Suppressor macrophage treated with lipopolysaccharide for 1 hour (primary cell): ENCODE measurements around the gene SLC35B1.
"Not testable (repeated sequence)": the region's sequence is repeated elsewhere in the genome, so short reads cannot be mapped to it uniquely, and the experiment has no call there.

Experiments used
- DNase-seq, 3 donors: peaks; one replicate each; pipeline ENCODE4 v3.0.0-alpha.2; 2020 to 2022

Gene SLC35B1

GRCh38 chr17:49699966-49700575 lies 7.7 kb downstream of the SLC35B1 start:
- DNase-seq = no peak

GRCh38 chr17:49698005-49698404 lies 9.8 kb downstream of the SLC35B1 start:
- DNase-seq = no peak

- DNase-seq = peak; percentile 92 to 96 (median 96)
These were observed 11.5 kb downstream of the SLC35B1 start for GRCh38 chr17:49696233-49696761.

- DNase-seq = no peak
These were observed 12.0 kb downstream of the SLC35B1 start for GRCh38 chr17:49695698-49696232.

GRCh38 chr17:49694847-49695697 lies 12.7 kb downstream of the SLC35B1 start:
- DNase-seq = peak; percentile 67 to 76 (median 70)

GRCh38 chr17:49692751-49693150 lies 15.0 kb downstream of the SLC35B1 start:
- DNase-seq = no peak

- DNase-seq = no peak
These were observed 16.0 kb downstream of the SLC35B1 start for GRCh38 chr17:49691677-49692191.

GRCh38 chr17:49691086-49691676 lies 16.6 kb downstream of the SLC35B1 start:
- no peak for DNase-seq

GRCh38 chr17:49690256-49690655 lies 17.5 kb downstream of the SLC35B1 start:
- DNase-seq = no peak

GRCh38 chr17:49688848-49689247 lies 18.9 kb downstream of the SLC35B1 start:
- DNase-seq = no peak

- DNase-seq = peak; percentile 22 to 51 (median 38)
These were observed 19.8 kb downstream of the SLC35B1 start for GRCh38 chr17:49687878-49688491.

GRCh38 chr17:49681106-49681979 lies 26.4 kb downstream of the SLC35B1 start:
- peak; percentile 53 to 74 (median 67) for DNase-seq

GRCh38 chr17:49680314-49680713 lies 27.4 kb downstream of the SLC35B1 start:
- DNase-seq = no peak

GRCh38 chr17:49677933-49678847 lies 29.6 kb downstream of the SLC35B1 start, which contains the start of gene SPOP:
SPOP (minus strand) TSS chr17:49678097; CDS start chr17:49622810, 55,287 bp downstream.
- DNase-seq = peak; percentile 99

- peak; percentile 96 to 99 (median 98) for DNase-seq
These were observed 30.4 kb downstream of the SLC35B1 start for GRCh38 chr17:49677134-49677932.

- DNase-seq = peak; percentile 83 to 93 (median 92)
These were observed 31.4 kb downstream of the SLC35B1 start for GRCh38 chr17:49676276-49676868.

GRCh38 chr17:49674507-49674906 lies 33.3 kb downstream of the SLC35B1 start:
- no peak for DNase-seq

GRCh38 chr17:49673679-49674078 lies 34.1 kb downstream of the SLC35B1 start:
- DNase-seq = not testable (repeated sequence)

GRCh38 chr17:49670641-49671040 lies 37.1 kb downstream of the SLC35B1 start:
- peak in 2 of 3 donors; percentile 17 to 20 for DNase-seq
